NOMO-1 treated with dmso at 0.1 percent for 144 hours (cell line): ENCODE data around the gene FOXO3B.
"Not testable (repeated sequence)": the region's sequence is repeated elsewhere in the genome, so short reads cannot be mapped to it uniquely, and the experiment has no call there.

ENCODE experiments used
- DNase-seq: peaks from one replicate; lab custom pipeline; 2025; ENCODE audit not compliant: unreplicated experiment; lab: John Stamatoyannopoulos, UW

FOXO3B gene

GRCh38 chr17:18661924-18662624, 20.0 kb downstream of the FOXO3B start:
- DNase-seq, result not testable (repeated sequence)

GRCh38 chr17:18650094-18650493, 32.0 kb downstream of the FOXO3B start:
- DNase-seq, result not testable (repeated sequence)

- not testable (repeated sequence) for DNase-seq
Measured at GRCh38 chr17:18644291-18644690, 37.8 kb downstream of the FOXO3B start, which contains the start of gene TBC1D28. TBC1D28 (minus strand) TSS chr17:18644391; CDS start chr17:18641352, 3,039 bp downstream.

GRCh38 chr17:18643124-18643523, 39.0 kb downstream of the FOXO3B start:
- not testable (repeated sequence) for DNase-seq

GRCh38 chr17:18638357-18638756, 43.8 kb downstream of the FOXO3B start:
- not testable (repeated sequence) for DNase-seq

- not testable (repeated sequence) for DNase-seq
Measured at GRCh38 chr17:18636237-18636636, 45.9 kb downstream of the FOXO3B start.

- not testable (repeated sequence) for DNase-seq
Measured at GRCh38 chr17:18635773-18636172, 46.3 kb downstream of the FOXO3B start.

- not testable (repeated sequence) for DNase-seq
Measured at GRCh38 chr17:18634550-18635263, 47.4 kb downstream of the FOXO3B start.
